NCI-H1436 treated with DMSO at 0.1 percent for 48 hours (cell line): ENCODE data around the gene ADH4.
"Not testable (repeated sequence)": the region's sequence is repeated elsewhere in the genome, so short reads cannot be mapped to it uniquely, and the experiment has no call there.

ENCODE experiments used
- DNase-seq: peaks from one replicate; lab custom pipeline; 2025; lab: John Stamatoyannopoulos, UW

Gene ADH4

DNA sequence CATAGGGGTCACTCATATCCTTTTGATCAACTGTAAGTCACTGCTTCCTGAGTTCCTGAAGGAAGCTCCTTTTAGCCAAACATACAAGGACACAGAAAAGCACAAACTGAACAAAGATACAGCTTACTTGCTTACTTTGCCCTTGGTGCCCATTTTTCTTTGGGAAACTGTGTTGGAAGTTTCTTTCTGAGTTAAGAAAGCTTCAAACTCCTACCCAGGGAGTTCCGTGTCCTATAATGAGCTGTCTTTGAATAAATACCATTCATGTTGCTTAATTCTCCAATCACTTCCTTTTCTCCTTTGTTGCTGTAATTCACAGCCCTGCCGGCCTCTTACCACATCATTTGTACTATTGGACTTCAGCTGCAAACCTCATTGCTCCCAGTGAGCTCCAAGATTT lies at the start of gene ADH4:
ADH4 (minus strand) TSS at position 228 of the 400 bp plus-strand sequence; CDS start at position 153, 75 bp downstream.
- DNase-seq: no peak

DNA sequence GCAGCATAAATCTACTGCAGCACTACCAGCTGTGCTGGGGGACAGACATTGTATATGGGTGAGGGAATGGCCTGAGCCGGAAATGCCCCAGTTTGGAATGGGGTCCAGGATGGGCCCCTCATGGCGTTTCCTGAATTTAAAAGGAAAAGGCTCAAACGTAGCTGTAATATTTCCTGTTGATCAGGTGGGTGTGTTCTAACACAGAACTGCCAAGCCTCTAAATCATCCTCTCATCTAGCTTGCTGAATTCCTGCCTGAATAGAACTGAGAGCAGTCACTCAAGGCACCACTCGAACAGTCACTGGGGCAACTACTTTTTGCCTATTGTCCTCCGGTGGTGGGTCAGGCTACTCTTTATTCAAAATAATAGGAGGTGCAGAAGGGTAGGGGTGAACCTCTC lies 46.2 kb upstream of the ADH4 start:
- no peak for DNase-seq

DNA sequence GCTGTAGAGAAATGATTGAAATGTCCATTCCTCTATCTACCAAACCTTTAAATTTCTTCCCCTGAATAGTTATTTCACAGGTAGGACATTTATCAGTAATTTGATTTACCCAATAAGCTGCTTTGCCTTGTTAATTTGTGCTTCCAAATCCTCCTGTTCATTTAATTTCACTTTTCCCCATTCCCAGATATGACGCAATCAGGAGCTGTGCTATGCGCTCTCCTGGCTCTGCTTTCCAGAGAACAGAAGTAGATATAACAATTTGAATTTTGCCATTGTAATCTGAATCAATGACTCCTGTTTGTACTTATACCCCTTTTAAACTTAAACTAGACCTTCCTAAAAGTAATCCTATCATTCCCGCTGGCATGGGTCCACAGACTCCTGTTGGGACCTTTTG lies 45.8 kb upstream of the ADH4 start:
- not testable (repeated sequence) for DNase-seq

DNA sequence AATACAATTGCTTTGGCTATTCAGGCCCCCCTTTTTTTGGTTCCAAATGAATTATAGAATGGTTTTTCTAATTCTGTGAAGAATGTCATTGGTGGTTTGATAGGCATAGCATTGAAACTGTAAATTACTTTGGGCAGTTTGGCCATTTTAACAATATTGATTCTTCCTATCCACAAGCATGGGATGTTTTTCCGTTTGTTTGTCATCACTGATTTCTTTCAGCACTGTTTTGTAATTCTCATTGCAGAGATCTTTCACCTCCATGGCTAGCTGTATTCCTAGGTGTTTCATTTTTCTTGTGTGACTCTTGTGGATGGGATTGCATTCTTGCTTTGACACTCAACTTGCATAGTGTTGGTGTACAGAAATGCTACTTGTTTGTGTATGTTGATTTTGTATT lies 41.9 kb upstream of the ADH4 start:
- DNase-seq: no peak

DNA sequence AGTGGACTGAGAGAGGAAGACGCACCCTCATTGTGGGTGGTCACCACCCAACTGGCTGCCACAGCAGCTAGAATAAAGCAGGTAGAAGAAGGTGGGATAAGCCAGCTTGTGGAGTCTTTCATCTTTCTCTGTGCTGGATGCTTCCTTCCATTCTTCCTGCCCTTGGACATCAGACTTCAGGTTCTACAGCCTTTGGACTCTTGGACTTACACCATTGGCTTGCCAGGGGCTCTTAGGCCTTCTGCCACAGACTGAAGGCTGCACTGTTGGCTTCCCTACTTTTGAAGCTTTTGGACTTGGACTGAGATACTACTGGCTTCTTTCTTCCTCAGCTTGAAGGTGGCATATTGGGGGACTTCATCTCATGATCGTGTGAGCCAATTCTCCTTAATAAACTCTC lies 41.5 kb upstream of the ADH4 start:
- no peak for DNase-seq

DNA sequence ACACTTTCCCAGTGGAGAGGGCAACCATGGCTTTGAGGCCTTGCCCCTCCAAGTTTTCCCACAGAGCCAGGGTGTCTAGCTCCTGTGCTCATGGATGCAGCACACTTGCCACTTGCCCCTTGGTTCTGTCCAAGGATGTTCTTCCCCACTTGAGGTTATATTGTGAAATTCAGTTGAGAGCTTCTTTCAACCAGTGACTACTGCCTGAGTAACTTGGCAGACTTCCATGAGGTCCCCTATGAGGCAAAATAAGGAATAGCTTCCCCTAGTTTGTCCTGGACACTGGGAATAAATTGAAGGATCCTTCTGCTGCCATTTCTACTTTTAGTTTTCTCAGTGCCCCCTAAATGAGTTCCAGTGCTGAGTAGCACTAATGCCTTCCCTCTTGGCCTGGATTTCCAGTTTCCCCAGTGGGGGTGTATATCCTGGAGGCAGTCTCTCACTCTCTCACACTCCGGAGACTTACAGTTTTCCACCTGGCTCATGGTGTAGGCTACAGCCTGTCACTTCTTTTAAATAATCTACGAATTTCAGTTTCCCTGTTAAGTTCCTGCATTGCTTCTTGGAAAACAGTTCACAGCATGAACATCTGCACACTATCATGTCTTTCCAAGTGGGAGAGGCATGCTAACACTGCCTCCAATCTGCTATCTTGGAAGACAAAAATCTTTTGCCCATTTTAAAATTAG lies 36.4 kb upstream of the ADH4 start:
- DNase-seq: no peak

DNA sequence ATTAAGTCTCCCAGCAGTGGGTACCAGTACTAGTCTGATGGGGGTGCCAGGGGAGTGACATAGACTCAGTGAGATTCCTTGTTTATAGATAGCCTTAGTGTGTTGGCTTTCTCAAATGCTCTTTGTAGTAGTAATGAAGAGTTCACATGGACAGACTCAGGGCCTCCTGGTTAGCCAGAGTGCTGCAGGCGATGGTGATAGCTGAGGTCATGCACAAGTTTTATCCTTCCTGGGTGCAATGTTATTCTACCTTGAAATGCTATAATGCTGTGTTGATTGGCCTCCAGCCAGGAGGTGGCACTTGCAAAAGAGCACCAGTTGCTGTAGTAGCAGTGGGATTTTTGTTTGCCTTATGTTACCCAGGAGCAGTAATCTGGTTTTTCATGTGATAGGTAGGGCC lies 35.5 kb upstream of the ADH4 start:
- DNase-seq: no peak

DNA sequence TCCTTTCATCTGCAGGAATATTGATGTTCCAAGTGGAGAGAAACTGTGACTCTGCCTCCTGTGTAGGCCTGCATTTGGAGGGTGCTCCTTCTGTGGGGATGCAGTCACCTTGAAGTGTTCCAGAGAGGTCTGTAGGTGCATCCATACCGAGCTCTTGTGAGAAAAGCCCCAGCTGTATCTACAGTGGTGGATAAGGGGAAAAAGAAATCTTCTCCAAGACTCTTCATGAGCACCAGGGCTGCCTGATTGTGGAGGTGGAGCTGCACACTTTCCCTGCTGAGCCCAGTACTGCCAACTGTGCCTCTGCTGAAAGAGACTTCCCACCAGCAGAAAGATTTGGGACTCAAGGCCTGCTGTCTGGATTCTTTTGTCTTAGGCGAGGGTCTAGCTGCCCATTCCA lies 35.1 kb upstream of the ADH4 start:
- DNase-seq: no peak

DNA sequence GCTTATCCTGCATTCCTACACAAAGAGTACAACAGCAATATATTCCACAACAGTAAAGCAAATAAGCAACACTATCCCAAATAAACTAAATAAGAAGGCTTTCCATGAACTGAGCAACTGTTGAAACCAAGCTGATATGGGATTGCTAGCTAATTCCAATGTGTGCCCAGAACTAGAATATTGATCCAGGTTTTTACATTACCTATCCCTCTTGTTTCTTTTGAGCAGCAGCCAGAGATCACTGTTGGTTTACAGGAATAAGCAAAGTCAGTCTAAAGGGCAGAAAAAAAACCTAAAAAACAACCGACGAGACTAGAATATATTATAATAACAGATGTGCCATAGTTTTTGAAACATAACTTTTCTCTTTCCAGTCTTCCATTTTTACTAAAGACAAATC lies 22.4 kb upstream of the ADH4 start:
- no peak for DNase-seq

DNA sequence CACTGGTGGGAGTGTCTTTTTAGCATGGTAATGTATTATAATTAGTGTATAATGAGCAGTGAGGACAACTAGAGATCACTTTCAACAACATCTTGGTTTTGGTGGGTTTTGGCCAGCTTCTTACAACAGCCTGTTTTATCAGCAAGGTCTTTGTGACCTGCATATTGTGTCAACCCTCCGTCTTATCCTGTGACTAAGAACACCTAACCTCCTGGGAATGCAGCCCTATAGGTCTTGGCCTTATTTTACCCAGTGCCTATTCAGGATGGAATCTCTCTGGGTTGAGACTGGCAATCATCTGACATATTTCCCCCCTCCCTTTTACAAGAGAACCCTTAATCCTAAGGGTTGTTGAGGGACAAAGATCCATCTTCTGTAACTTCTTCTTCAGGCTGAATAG lies 21.9 kb upstream of the ADH4 start:
- no peak for DNase-seq

DNA sequence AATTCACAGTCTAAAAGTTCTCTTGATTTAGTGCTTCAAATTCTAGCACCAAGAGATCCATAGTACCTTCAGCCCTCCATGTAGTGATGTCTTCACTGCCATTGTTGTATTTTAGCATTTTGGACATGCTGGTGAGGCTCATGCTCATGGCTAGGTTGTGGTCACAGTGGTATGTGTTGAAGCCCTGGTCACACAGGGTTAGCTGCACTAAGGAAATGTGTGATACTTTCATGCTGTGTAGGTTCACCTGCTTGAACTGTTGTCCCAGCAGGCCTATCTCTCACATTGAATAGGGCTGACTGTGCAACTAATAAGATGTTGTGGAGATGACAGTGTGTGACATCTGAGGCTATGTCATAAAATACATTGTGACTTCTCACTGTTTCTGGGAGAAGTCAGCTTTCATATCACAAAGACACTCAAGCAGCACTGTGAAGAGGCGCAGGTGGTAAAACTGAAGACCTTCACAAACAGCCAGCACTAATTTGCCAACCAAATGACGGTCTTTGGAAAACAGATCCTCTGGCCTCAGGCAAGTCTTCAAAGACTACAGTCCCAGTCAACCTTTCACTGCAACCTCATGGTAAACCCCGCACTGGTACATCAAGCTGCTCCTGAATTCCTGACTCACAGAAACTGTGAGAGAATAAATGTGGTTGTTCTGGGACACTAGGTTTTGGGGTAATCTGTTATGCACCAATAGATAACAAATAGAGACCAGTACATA lies 17.4 kb upstream of the ADH4 start:
- DNase-seq: no peak

DNA sequence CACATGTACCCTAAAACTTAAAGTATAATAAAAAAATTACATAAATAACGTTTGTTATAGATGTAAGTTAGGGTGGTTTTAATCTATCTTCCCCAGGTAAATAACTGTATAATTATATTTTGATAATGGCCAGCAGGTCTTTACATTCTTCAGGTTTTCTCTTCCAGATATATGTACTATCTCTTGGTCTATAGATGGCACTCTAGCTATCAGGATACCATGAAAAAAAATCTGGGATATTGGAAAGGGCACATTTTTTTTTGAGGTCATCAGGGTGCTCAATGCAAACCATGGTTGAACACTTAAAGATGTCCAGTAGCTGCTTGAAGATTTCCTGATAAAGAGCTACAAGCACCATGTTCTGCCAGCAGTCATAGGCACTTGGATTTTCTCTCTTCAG lies 15.6 kb upstream of the ADH4 start:
- DNase-seq: no peak

DNA sequence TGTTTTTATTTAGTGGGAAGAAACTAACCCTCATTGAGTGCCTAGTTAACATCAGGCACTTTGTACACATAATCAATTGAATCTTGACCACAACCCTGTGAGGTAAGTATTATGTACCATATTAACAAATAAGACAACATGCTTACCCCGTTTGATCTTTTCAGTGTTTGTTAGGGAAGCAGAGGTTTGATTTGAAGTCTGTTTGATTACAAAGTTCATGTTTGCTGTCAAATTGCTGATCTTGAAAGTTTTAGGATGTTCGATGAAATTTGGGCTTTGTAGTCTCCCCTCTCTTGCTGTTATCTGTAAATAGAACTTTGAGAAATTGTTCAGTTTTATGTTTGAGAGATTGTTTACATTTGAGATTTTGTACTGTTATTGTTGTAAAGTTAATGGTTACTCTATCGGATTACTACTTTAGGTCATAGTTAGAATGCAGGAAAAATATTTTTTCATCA lies 13.4 kb upstream of the ADH4 start:
- no peak for DNase-seq

DNA sequence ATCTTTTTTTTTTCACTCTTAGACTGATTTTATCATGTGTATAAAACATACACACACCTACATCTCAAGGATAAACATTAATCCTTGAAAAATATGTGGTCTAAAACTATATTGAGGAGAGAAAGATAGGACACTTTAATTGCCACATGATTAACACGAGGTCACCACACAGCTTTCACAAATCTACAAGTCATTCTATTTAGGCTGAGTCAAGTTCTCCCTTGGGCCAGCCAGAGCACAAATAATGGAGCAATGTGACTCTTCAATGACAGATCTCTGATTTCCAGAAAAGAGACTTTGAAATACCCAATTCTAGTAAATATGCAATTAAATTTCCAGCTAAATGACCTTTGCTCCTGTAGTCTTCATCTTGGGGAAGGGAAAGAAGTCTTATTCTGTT lies 12.9 kb upstream of the ADH4 start:
- no peak for DNase-seq

DNA sequence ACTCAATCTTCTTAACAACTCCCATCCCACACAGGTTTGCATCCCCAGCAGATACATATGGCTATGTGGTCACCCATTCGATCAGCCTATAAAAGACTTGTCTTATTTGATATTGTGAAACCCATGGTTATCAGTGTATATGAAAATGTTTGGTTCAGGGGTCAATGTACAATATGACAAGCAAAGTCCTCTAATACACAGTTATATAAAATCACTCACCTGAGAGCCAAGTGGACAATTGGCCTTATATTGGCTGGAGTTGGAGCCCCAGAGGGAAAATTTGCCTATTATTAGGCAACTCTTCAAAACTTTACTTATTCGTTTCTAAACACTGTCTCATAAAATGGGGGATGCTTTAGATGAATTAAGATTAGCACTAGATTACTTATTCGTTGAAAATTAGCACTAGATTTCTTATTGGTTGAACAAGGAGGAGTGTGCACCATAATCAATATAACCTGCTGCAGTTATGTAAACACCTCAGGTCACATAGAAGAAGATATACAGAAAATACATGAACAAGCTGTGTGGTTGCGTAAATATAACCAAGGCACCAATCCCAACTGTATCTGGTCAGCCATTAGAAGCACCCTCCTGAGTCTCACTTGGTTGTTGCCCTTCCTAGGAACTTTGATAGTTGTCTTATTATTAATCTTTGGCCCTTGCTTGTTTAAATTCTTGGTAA lies 10.7 kb upstream of the ADH4 start:
- DNase-seq: no peak

DNA sequence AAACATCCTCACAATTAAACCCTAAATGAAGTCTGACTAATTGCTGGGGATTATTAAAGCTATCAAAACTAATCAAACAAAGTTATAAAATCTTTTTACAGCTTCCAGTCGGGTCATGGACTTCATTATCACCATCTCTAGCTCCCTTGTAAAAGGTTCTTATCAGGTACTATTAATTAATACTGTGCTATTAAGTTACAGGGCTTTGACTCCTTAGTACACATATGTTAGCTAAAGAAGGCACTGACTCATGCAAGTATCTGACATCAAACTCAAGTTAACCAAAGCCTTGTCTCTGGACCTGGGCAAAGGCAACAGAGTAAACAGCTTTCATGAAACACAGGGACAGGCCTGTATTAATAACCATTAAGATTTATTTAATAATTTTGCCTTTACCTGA lies 7.9 kb upstream of the ADH4 start:
- no peak for DNase-seq

DNA sequence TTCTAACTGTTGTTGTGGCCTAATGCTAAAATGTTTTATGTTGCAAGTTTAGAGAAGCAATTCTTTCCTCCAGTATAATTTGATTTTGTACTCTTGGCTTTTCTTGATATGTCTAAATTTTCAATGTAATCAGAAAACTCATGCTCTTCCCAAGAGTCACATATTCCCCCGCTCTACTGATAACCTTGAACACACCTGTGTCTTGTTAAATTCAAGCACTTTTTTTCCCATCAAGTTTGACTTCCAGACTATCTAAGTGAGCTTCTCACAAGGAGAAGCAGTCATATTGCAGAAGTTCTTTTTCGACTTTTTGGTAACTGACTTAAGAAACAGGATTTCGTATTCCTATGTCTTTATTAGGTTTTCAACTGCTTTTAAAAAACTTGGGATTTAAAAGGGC lies 7.4 kb upstream of the ADH4 start:
- no peak for DNase-seq

DNA sequence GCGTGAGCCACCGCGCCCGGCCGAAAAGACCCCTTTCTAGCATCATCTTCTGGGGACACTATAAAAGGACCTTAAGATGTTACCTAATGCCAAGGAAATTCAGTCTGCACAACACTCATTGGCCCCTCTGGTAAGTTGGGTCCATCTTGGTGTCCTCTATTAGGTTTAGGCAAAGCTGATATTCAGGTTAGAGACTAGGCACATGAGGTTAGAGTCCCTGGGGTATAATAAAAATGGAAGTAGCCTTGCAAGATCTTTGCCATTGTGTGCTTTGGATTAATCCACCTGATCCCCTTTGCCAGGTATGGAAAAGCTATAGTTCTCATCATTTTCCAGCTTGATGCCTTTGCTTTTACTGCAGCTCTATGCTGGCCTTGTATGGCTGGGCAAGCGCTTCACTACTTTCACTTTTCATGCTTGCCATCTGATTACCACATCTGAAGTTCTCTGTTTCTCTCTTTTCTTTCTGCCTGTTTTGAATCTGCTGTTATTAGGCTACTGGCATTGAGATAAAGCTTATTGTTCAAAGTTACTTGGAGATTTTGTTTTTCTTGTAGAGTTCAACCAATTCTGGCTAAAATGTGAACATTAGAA lies 5.4 kb upstream of the ADH4 start:
- no peak for DNase-seq

DNA sequence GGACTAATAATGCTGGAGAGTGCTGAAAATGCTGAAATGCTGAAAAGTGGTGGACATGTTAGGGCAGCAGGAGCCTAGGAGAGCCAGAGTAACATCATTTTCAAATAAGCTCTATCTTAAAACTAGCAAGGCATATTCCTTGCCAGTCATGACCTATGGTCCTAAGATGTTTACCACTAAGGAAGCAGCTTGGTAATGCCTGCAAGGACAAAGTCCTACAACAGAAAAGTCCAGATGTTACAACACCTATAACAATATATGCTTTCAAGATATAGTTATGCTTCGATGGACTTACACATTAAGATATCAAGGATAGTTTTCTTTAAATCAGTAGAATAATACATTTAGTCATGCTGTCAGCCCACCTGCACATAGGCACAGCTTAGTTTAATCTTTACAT lies 4.5 kb upstream of the ADH4 start:
- no peak for DNase-seq

DNA sequence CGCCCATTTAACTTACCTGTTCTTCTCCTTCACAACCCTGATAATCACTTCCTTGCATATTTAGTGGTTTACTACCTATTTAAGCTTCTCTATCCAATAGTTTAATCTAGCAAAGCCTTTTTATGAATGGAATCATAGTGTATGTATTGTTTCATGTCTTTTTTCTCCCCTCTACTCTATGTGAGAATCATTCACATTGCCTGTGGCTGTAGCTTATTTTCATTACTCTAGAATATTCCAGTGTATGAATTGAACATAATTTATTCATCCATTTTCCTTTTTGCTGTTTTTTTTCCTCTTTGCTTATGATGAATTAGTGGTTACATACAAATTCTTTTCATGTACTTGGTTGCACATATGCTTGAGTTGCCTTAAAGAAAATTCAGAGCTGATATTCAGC lies 490 bp upstream of the ADH4 start:
- no peak for DNase-seq

DNA sequence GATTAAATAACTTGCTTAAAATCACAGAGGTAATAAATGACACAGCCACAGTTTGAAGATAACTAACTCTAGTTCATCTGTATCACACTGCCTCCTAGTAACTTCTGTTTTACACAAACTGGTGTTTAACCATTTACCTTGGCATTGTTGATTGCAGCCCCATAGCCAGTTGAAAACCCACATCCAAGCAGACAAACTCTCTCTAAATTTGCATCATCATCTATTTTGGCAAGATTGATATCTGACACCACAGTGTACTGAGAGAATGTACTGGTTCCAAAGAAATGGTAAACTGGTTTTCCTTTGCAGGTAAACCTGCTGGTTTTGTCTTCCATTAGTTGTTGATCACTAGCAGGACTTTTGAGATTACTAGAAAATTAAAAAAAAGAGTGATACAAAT lies 7.8 kb downstream of the ADH4 start:
- no peak for DNase-seq

DNA sequence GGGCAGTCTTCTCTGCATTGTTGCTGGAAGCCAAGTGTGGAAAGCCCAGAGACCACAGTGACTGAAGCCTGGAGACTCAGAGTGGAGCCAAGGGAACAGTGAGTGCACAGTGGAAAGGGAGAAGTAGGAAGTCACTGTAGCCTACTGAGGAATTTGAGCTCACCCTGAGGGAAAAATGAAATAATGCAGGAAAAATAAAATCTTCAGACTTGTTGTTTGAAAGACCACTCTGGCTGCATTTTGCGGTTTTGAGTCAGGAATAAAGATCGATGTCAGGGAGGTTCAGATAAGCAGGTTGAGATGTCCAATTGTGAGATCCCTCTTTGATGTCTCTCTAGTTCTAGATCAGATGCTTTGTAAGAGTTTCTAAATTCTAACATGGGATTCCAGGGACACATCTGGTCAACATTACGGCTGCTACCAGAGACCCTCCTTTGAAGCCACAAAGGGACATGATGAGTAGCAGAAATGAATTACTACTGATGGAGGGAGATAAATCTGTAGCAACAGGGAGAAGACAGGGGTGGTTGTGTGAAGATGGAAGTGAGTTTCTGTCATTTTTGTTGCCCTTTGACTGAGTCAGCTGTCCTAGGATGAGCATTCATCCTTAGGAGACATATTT lies 8.4 kb downstream of the ADH4 start:
- no peak for DNase-seq
